Activated CD8-positive, alpha-beta memory T cell treated with anti-CD3 and anti-CD28 coated beads for 36 hours (primary cell): ENCODE data around the gene ZBTB8OS. TPM values are rescaled to one million over a fixed set of nuclear protein-coding genes. Genes with fewer than 3 reads are reported as not detected.
"Not testable (repeated sequence)": the region's sequence is repeated elsewhere in the genome, so short reads cannot be mapped to it uniquely, and the experiment has no call there.

ENCODE experiments used
- CTCF ChIA-PET: fragments of 350-600 bp; sonication (Branson Sonifier 250); formaldehyde crosslinking; loops from one replicate; lab custom pipeline; 2021; ENCODE audit warnings: antibody characterized with exemption; lab: Charles Lee
- POLR2A ChIA-PET: fragments of 350-600 bp; sonication (Branson Sonifier 250); formaldehyde crosslinking; loops from one replicate; lab custom pipeline; 2021; ENCODE audit warnings: antibody characterized with exemption; lab: Charles Lee
- total RNA-seq, 2 experiments: library from RNA; stranded (reverse); gene quantifications; one replicate each; pipeline ENCODE4 v1.2.3, GENCODE V29; 2021

Gene ZBTB8OS
- total RNA-seq, 2 experiments from 2014 or later, result 76.9 to 83.7 TPM

DNA sequence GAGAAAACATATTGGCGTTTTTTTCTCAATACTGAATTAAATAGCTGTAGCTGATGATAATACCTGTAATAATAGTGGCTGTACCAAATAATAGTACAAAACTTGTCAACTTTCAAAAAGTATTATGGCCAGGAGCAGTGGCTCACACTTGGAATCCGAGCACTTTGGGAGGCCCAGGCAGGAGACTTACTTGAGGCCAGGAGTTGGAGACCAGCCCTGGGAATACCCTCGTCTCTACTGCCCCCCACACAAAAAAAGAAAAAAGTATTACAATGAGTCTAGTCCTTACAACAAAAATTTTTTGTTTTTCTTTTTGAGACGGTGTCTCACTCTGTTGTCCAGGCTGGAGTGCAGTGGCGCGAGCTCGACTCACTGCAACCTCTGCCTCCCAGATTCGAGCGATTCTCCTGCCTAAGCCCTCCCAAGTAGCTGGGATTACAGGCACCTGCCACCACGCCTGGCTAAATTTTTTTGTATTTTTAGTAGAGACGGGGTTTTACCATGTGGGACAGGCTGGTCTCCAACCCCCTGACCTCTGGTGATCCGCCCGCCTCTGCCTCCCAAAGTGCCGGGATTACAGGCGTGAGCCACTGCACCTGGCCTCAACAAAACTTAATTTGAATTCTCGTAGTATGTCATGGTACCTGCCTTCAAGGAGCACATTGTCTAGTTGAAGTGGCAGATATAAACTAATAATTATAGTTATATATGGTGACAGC is 2.1 kb upstream of the ZBTB8OS start:
- ChIA-PET CTCF (interaction anchor here (1.5 kb wide), 1 partner anchor 119 kb away, joined by 3 read pairs; no protein-coding TSS in a partner anchor), POLR2A (no interaction called here)

DNA sequence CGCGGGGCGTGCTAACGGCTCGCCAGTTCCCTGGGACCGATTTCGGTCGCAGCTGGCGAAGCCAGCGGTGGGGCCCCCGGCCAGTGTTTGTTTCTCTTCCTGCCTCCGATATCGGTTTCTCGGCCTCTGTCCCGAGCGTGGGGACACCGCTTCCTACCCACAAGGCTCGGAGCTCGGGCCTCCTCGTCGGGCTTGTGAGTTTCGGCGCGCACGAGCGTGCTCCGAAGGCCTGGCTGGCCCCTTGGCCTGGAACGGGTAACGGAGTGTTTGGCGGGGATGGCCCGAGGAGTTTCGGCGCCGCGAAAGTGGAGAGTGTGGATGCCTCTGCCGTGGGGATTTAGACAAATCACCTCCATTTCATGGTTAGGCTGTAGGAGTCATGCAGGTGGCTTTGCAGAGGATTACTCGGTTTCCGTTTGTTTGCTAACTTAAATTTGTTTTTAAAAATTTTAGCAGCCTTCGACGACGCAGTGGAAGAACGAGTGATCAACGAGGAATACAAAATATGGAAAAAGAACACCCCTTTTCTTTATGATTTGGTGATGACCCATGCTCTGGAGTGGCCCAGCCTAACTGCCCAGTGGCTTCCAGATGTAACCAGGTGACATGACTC is 1.2 kb upstream of the ZBTB8OS start:
- ChIA-PET CTCF (interaction anchor here (1.2 to 1.7 kb wide), 2 partner anchors 24 to 131 kb away, joined by 3 to 7 read pairs; no protein-coding TSS in a partner anchor), POLR2A (interaction anchor here (0.5 to 1.5 kb wide), 7 partner anchors 26 to 360 kb away, joined by 3 to 13 read pairs (median 4); partner anchors contain the start of gene HDAC1)

DNA sequence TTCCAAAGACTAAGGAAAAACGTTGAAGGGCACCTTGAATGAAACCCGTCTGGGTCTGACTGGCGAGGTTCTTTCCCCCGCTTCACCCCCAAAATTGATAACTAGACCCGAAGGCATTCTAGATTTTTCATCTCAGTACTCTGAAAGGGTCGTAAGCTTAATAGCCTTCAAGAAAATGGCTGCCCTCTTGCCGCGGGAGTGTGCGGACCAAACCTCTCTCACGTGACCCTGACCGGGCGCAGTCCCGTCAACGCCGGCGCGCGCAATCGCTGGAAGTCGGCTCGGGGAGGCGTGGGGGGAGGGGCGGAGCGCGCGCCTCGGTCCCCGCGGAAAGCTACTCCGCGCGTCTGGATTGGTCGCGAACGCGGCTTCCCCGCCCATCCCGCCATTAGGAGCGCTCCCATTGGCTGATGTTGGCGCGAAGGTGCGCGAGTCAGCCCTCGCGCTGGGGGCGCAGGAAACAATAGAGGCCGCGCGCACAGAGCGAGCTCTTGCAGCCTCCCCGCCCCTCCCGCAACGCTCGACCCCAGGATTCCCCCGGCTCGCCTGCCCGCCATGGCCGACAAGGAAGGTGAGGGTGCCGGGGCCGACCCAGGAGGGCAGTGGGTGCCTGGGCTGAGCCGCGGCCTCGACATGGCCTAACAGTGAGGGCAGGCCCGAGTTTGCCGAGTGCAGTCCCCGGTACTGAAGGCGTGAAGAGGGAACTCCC is 556 bp upstream of the ZBTB8OS start, which contains the start of gene RBBP4:
TSS of gene RBBP4 (plus strand) at position 457 of the 709 bp plus-strand sequence. CDS start at position 556, 99 bp downstream.
- POLR2A ChIA-PET, result interaction anchor here (0.5 to 1.5 kb wide), 12 partner anchors 27 to 699 kb away, joined by 3 to 13 read pairs (median 4); partner anchors contain the start of gene HDAC1
- CTCF ChIA-PET, result interaction anchor here (0.6 to 1.7 kb wide), 3 partner anchors 23 to 176 kb away, joined by 3 to 7 read pairs (median 6); no protein-coding TSS in a partner anchor

DNA sequence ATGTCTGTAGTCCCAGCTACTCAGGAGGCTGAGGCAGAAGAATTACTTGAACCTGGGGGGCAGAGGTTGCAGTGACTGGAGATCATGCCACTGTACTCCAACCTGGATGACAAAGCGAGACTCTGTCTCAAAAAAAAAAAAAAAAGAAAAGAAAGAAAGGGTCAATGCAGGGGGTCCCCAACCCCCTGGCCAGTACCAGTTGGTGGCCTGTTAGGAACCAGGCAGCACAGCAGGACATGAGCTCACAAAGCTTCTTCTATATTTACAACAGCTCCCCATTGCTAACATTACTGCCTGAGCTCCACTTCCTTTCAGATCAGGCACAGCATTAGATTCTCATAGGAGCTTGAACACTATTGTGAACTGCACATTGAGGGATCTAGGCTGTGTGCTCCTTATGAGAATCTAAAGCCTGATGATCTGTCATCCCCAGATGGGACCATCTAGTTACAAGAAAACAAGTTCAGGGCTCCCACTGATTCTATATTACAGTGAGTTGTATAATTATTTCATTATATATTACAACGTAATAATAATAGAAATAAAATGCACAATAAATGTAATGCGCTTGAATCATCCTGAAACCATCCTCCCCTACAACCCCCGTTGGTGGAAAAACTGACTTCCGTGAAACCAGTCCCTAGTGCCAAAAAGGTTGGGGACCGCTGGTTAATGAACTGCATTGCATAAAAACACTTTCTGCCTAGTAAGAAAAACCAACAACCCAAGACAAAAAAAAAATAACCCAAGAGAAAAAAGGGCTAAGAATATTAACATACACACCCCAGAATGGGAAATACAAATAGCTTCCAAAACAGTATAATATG is 2.8 kb downstream of the ZBTB8OS start:
- POLR2A ChIA-PET, result interaction anchor here (0.7 kb wide), 1 partner anchor 634 kb away, joined by 4 read pairs; no protein-coding TSS in a partner anchor
- CTCF ChIA-PET, result no interaction called here

DNA sequence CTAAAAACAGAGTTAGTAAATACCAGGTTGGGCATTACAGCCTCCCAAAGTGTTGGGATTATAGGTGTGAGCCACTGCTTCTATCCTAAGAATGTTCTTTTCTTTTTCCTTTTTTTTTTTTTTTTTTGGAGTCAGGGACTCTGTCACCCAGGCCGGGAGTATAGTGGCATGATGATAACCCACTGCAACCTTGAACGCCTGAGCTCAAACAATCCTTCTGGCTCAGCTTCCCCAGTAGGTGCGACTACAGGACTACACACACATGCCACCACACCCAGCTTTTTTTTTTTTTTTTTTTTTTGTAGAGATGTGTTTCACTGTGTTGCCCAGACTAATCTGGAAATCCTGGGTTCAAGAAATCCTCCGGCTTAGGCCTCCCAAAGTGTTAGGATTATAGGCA is 5.9 kb downstream of the ZBTB8OS start:
- CTCF ChIA-PET, result no interaction called here

DNA sequence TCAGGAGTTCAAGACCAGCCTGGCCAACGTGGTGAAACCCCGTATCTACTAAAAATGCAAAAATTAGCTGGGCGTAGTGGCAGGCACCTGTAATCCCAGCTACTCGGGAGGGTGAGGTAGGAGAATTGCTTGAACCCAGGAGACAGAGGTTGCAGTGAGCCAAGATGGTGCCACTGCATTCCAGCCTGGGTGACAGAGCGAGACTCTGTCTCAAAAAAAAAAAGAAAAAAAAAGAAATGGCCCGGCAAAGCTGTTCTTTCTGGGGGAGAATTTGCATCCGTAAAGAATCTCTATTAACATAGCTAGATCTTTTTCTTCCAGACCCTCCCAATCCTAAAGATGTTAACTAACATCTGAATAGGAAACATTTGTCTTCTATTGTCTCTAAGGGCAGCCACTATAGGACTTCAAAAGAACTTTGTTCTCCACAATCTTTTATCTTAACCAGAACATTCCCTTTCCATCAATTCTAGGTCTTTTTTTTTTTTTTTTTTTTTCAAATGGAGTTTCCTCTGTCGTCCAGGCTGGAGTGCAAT is 8.0 kb downstream of the ZBTB8OS start:
- POLR2A ChIA-PET, result not testable (repeated sequence)
- CTCF ChIA-PET, result interaction anchor here (0.6 kb wide), 1 partner anchor 70 kb away, joined by 5 read pairs; no protein-coding TSS in a partner anchor

More for the DNA sequence above, 5.9 kb downstream of the ZBTB8OS start:
- POLR2A ChIA-PET, result no interaction called here

DNA sequence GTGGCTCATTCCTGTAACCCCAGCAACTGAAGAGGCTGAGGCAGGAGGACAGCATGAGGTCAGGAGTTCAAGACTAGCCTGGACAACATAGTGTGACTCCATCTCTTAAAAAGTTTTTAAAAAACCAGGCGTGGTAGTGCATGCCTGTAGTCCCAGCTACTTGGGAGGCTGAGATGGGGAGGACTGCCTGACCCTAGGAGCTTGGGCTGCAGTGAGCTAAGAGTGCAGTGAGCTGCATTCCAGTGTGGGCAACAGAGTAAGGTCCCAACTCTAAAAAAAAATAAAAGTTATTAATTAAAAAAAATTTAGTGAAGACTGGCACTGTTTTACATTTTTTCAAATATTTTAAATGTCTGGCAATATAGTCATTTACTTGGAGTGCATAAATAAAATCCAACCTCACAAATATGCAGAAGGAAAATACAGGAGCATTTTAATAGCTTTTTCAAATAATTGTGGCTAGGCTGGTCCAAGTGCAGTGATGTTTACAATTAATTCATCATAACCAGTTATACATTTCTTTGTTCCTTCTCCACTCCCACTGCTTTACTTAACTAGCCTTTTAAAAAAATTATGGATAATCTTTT is 10.8 kb downstream of the ZBTB8OS start:
- ChIA-PET POLR2A (interaction anchor here (0.6 kb wide), 1 partner anchor 295 kb away, joined by 6 read pairs; no protein-coding TSS in a partner anchor), CTCF (no interaction called here)

DNA sequence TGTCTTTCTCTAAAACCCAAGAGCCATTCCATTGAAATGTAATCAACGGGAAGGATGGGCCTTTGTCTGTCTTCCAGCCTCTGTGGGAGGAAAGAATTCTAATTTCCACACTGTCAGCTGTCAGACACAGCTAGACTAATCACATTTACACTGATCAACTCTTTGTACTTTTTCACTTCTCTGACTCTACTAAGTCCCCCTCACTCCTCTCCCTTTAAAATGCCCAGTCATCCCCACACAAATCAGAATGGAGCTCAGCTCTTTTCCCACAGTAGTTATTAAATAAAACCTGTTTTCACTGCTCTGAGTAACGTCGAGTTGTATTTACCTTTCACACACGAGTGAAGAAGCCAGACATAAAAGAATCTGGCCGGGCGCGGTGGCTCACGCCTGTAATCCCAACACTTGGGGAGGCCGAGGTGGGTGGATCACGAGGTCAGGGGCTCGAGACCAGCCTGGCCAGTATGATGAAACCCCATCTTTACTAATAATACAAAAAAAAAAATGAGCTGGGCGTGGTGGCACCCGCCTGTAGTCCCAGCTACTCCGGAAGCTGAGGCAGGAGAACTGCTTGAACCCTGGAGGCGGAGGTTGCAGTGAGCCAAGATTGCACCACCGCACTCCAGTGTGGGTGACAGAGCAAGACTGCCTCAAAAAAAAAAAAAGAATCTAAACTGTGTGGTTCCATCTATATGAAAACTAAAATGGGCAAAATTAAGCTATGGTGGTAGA is 13.3 kb downstream of the ZBTB8OS start:
- POLR2A ChIA-PET, result interaction anchor here (0.8 to 1.0 kb wide), 2 partner anchors 43 to 149 kb away, joined by 3 to 4 read pairs; no protein-coding TSS in a partner anchor
- CTCF ChIA-PET, result no interaction called here

DNA sequence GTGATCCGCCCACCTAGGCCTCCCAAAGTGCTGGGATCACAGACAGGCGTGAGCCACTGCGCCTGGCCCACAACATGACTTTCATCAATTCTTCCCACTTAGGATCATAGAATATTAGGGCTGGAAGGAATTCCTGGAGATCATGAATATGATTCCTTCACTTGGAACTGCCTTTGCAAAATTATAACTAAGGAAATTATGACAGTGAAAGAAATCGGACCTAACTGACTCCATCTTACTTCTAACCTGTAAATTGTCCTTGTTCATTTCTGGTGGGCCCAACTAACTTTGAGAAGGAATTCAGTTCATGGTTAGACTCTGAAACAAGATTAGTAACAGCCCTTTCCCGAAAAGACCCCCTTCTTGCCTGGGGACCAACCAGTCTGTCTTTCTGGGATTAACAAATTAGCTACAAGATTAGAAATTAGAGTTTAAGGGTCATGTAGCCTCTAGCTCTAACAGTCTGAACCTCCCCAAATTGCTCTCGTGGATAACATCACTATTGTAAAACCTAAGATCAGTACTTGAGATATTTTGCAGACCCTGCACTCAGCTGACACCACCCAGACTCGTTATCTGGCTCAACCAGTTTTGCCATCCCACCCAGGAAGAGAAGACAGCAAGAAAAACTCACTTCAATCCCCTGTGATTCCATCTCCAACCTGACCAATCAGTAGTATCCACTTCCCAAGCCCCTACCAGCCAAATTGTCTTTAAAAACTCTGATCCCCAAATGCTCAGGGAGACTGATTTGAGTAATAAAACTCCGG is 14.7 kb downstream of the ZBTB8OS start:
- ChIA-PET CTCF (no interaction called here), POLR2A (interaction anchor here (0.6 kb wide), 2 partner anchors 44 to 546 kb away, joined by 4 to 9 read pairs; partner anchors contain the start of gene TRIM62)

DNA sequence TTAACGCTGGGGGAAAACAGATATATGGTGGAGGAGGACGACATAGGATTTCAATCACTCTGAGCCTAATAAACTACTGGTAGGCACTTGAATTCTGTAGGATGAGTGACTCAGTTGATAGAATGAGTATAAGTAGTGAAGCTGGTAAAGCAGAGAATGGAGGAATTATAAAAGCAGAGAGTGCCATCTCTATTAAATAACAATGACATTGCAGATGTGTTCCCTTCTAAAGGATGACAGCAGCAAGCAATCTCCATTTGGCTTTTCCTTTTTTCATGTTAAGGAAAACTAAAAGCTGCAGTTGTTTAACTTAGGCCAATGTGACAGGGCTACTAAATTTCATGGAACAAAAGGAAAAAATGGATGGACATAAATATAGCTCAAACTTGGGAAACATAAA is 17.5 kb downstream of the ZBTB8OS start:
- POLR2A ChIA-PET, result interaction anchor here (0.7 kb wide), 1 partner anchor 62 kb away, joined by 3 read pairs; no protein-coding TSS in a partner anchor
- CTCF ChIA-PET, result no interaction called here

DNA sequence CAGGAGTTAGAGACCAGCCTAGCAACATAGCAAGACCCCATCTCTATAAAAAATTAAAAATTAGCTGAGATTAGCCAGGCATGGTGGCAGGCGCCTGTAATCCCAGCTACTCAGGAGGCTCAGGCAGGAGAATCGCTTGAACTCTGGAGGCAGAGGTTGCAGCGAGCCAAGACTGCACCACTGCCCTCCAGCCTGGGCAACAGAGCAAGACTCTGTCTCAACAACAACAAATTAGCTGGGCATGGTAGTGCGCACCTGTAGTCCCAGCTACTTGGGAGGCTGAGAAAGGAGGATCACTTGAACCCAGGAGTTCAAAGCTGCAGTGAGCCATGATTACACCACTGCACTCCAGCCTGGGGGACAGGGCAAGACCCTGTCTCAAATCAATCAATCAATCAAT is 20.2 kb downstream of the ZBTB8OS start:
- CTCF ChIA-PET, POLR2A ChIA-PET: not testable (repeated sequence)

DNA sequence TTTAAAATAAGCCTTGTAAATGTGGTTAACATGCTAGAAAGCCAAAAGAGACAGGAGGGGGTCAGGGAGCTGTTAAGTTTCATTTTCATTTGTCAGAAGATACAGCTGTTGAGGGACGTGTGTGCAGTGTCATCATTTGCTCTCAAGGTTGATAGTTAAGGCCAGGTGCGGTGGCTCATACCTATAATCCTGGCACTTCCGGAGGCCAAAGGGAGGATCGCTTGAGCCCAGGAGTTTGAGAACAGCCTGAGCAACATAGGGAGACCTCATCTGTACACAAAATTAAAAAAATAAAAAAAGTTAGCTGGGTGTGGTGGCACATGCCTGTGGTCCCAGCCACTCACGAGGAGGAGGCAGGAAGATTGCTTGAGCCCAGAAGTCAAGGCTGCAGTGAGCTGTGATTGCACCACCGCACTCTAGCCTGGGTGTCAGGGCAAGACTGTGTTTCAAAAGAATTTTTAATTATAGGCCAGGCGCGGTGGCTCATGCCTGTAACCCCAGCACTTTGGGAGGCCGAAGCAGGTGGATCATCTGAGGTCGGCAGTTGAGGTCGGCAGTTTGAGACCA is 22.7 kb downstream of the ZBTB8OS start:
- ChIA-PET CTCF (interaction anchor here (0.8 kb wide), 1 partner anchor 23 kb away, joined by 3 read pairs; the partner anchor contains the start of gene RBBP4), POLR2A (interaction anchor here (0.5 kb wide), 1 partner anchor 185 kb away, joined by 6 read pairs; no protein-coding TSS in a partner anchor)

DNA sequence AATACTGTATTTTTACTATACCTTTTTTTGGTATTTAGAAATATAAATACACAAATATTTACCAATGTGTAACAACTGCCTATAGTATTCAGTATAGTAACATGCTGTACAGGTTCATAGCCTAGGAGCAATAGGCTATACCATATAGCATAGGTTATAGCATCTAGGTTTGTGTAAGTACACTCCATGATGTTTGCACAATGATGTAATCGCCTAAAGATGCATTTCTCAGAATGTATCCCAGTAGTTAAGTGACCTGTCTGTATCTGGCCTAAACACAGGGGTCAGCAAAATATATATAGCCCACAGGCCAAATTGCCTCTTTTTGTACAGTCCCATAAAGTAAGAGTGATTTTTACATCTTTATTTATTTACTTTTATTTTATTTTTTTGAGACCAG is 24.2 kb downstream of the ZBTB8OS start:
- ChIA-PET CTCF (no interaction called here), POLR2A (no interaction called here)

DNA sequence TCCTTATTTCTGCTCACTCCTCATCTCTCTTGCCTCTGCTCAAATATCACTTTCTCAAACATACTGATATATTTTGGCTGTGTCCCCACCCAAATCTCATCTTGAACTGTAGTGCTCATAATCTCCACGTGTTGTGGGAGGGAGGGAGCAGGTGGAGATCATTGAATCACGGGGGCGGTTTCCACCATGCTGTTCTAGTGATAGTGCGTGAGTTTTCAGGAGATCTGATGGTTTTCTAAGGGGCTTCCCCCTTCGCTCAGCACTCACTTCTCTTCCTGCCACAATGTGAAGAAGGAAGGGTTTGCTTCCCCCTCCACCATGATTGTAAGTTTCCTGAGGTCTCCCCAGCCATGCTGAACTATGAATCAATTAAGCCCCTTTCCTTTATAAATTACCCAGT is 26.6 kb downstream of the ZBTB8OS start:
- POLR2A ChIA-PET, result no interaction called here
- CTCF ChIA-PET, result no interaction called here

DNA sequence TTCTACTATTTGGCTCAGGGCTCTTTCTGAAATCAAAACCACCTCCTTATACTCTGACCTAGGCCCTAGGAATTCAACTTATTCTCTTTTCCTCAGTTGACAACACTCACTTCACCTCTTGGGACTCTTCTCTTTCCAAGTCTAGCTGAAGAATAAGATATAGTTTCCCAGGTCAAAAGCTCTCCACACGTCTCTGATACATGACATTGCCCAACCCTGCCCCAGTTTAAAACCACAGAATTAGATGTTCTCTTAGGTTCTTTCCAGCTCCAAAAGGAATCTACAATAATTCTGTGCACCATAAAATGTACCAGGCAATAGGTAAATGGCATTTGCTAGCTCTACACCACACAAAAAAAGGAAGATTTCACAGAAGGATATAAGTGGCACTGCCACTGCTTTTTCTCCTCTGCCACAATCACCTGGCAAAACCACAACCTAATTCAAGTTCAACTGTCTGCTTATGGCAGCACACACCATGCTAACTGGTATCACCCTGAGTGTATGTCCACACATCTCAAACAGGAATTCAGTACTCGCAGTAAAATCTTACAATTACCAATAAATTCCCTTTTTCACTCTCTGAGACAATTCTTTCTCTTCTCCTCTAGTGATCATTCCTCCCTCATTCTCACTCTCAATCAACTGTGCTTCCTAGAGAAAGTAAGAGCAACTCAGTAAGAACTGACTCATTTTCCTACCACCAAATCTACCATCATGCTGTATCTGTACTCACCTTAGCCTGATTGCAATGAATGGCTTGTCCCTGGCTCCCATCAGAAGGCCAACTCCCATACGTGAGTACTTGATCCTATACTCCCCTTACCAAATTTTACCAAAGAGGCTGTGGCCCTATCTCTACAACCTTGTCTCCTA is 27.3 kb downstream of the ZBTB8OS start:
- POLR2A ChIA-PET, result interaction anchor here (0.6 kb wide), 1 partner anchor 101 kb away, joined by 7 read pairs; no protein-coding TSS in a partner anchor
- CTCF ChIA-PET, result interaction anchor here (1.2 kb wide), 1 partner anchor 103 kb away, joined by 4 read pairs; no protein-coding TSS in a partner anchor
